T-helper 2 cell treated with Interferon-gamma antibody and Interleukin-4, amounts not matched to agents 100 ng/mL and 5 ng/mL, for 36 hours (primary cell): ENCODE measurements around the gene CNPY3. TPM values are rescaled to one million over a fixed set of nuclear protein-coding genes. Genes with fewer than 3 reads are reported as not detected.
"Not testable (repeated sequence)": the region's sequence is repeated elsewhere in the genome, so short reads cannot be mapped to it uniquely, and the experiment has no call there.

ENCODE experiments used
- intact Hi-C: fragments of 100-400 bp; cut with micrococcal nuclease; formaldehyde crosslinking; loops from one replicate; pipeline ENCODE4 v1.15.1; 2023
- total RNA-seq: library from RNA; stranded (reverse); gene quantifications from 2 replicates; pipeline ENCODE4 v1.2.3, GENCODE V29; 2022

Gene CNPY3
- total RNA-seq, result 54.1 and 55.3 TPM in 2 replicates

- intact Hi-C loops, result loop anchor here (1.0 to 5.0 kb wide), 9 partner anchors 50 to 712 kb away; partner anchors contain the start of genes CUL7, KLC4, KLHDC3 and MRPL2
Observed at GRCh38 chr6:42928986-42929820, at the start of gene CNPY3. Gene CNPY3 (plus strand): TSS chr6:42929480. CDS start chr6:42929571, 91 bp downstream.

GRCh38 chr6:42880240-42880817 lies 49.0 kb upstream of the CNPY3 start:
- intact Hi-C loops, result not testable (repeated sequence)

GRCh38 chr6:42880871-42881270 lies 48.4 kb upstream of the CNPY3 start:
- intact Hi-C loops, result not testable (repeated sequence)

- intact Hi-C loops, result no loop called here
Observed at GRCh38 chr6:42885702-42886101, 43.6 kb upstream of the CNPY3 start.

GRCh38 chr6:42888201-42888600 lies 41.1 kb upstream of the CNPY3 start:
- intact Hi-C loops, result not testable (repeated sequence)

- intact Hi-C loops, result loop anchor here (1.0 to 5.0 kb wide), 4 partner anchors 9 to 163 kb away; partner anchors contain the start of genes RPL7L1 and TBCC
Observed at GRCh38 chr6:42889815-42890214, 39.5 kb upstream of the CNPY3 start.

GRCh38 chr6:42890311-42891198 lies 38.7 kb upstream of the CNPY3 start:
- intact Hi-C loops, result loop anchor here (1.0 to 5.0 kb wide), 4 partner anchors 9 to 163 kb away; partner anchors contain the start of genes RPL7L1 and TBCC

GRCh38 chr6:42891199-42891722 lies 38.0 kb upstream of the CNPY3 start:
- intact Hi-C loops, result loop anchor here (5.0 kb wide), 1 partner anchor 164 kb away; no protein-coding TSS in a partner anchor

GRCh38 chr6:42894041-42894828 lies 35.0 kb upstream of the CNPY3 start:
- intact Hi-C loops, result loop anchor here (5.0 kb wide), 1 partner anchor 167 kb away; no protein-coding TSS in a partner anchor

- intact Hi-C loops, result loop anchor here (5.0 kb wide), 1 partner anchor 116 kb away; the partner anchor contains the start of genes KLHDC3 and MEA1
Observed at GRCh38 chr6:42896178-42896719, 33.0 kb upstream of the CNPY3 start.

GRCh38 chr6:42898891-42899361 lies 30.4 kb upstream of the CNPY3 start:
- intact Hi-C loops, result loop anchor here (1.0 to 5.0 kb wide), 3 partner anchors 9 to 238 kb away; partner anchors contain the start of genes KLHDC3 and MEA1

- intact Hi-C loops, result loop anchor here (1.0 to 5.0 kb wide), 3 partner anchors 10 to 239 kb away; partner anchors contain the start of genes KLHDC3 and MEA1
Observed at GRCh38 chr6:42899871-42900270, 29.4 kb upstream of the CNPY3 start.

- intact Hi-C loops, result loop anchor here (1.0 kb wide), 1 partner anchor 242 kb away; no protein-coding TSS in a partner anchor
Observed at GRCh38 chr6:42901538-42901957, 27.7 kb upstream of the CNPY3 start.

- intact Hi-C loops, result not testable (repeated sequence)
Observed at GRCh38 chr6:42902429-42903263, 26.6 kb upstream of the CNPY3 start.

- intact Hi-C loops, result no loop called here
Observed at GRCh38 chr6:42904467-42904866, 24.8 kb upstream of the CNPY3 start.

- intact Hi-C loops, result no loop called here
Observed at GRCh38 chr6:42907336-42907735, 21.9 kb upstream of the CNPY3 start.

GRCh38 chr6:42909835-42910234 lies 19.4 kb upstream of the CNPY3 start:
- intact Hi-C loops, result no loop called here
